ENCODE results near the gene C16orf74. TPM values are rescaled to one million over a fixed set of nuclear protein-coding genes. Genes with fewer than 3 reads are reported as not detected.

The C16orf74 gene
- total RNA-seq, 4 donors from 2014 or later, result 11.0 to 13.0 (median 11.4) TPM

DNA sequence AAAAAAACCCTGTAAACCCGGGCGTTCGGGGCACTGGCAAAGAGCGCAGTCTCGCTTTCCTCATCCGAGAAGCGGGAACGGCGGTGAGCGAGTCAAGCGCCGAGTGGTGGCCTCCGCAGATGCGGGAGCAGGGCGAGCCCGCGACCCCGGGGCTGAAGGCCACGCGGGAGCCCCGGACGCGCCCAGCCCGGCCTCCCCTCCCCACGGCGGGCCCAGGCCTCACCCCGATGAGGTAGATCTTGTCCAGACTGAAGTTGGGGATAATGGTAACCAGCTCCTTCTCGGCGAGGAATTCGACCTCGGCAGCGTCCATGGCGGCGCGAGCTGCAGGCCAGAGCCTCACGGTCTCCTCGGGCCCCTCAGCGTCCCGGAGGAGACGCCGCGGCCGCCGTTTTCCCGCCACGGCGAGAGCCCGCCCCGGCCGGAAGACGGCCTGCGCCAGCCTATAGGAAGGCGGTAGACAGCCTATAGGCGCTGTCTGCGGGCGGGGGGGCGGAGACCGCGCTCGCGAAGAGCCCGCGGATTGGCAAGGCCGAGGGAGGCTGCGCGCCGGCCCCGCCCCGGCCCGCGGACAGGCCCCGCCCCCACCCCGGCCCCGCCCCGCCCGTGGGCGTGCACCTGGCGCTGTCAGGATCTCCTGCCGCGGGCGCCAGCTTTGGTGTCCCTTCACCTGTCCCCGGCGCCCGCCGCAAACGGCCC lies 62.2 kb downstream of the C16orf74 start, which contains the start of gene GINS2:
Gene GINS2 (minus strand): TSS at position 369 of the 699 bp plus-strand sequence. CDS start 56 bp downstream, at position 313.
- no peak for TF ChIP-seq POLR2AphosphoS5 (IDR thresholded peaks at IDR 0.05)
- TF ChIP-seq CTCF (IDR thresholded peaks at IDR 0.05), result no peak
- no peak for TF ChIP-seq EP300 (IDR thresholded peaks at IDR 0.05)
- Histone ChIP-seq H3K4me3 (peak within 1 kb of the TSS; percentile 75), H3K9me3 (no peaks in the 10 kb centered on the region), H3K27me3 (no peaks in the 10 kb centered on the region), H3K4me1 (peaks cover 22% of the 10 kb centered on the region), H3K36me3 (no peaks in the 10 kb centered on the region), H3K27ac (no peak within 1 kb of the TSS)
- WGBS, result 2% methylated on average over 37 of the region's 86 CpGs
- peak; percentile 88 to 90 for DNase-seq (ENCODE audit: low spot score in 2 of 2)

DNA sequence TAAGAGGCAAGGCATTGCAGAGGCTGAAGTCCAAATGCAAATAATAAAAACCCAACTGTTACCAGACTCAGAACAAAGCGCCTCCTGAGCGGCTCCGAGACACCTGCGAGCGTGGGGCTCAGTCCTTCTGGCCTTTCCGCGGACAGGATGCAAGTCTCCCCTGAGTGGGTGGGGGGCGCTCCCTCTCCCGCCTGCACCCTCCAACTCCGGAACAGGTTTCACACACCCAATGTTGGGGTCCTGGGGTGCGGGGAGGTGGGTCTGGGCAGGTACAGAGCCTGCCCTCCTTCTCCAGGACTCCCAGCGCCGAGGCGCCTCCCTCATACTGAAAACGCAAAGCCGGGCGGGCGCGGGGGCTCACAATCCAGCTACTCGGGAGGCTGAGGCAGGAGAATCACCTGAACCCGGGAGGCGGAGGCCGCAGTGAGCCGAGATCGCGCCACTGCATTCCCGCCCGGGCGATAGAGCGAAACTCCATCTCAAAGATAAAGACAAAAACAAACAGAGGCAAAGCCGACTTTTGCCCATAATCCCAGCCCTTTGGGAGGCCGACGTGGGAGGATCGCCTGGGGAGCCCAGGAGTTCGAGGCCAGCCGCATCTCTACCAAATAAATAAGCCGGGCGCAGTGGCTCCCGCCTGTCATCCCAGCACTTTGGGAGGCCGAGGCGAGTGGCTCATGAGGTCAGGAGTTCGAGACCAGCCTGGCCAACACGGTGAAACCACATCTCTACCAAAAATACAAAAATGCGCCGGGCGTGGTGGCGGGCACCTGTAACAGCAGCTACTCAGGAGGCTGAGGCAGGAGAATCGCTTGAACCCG lies 63.0 kb downstream of the C16orf74 start:
- Histone ChIP-seq H3K9me3 (no peaks in the 10 kb centered on the region), H3K27ac (no peak overlapping the region), H3K4me1 (peaks cover 22% of the 10 kb centered on the region), H3K36me3 (no peaks in the 10 kb centered on the region), H3K27me3 (no peaks in the 10 kb centered on the region), H3K4me3 (peak overlapping the region; percentile 75)
- TF ChIP-seq POLR2AphosphoS5 (IDR thresholded peaks at IDR 0.05) (no peak), POLR2A (IDR thresholded peaks at IDR 0.05) (no peak), EP300 (IDR thresholded peaks at IDR 0.05) (no peak), CTCF (IDR thresholded peaks at IDR 0.05) (no peak)
- no peak for DNase-seq (ENCODE audit: low spot score in 2 of 2)
- WGBS, result 78% methylated on average over 38 of the region's 49 CpGs

- H3K27ac ChIP-seq, result no peak overlapping the region
- no peaks in the 10 kb centered on the region for H3K27me3 ChIP-seq
- no peaks in the 10 kb centered on the region for H3K9me3 ChIP-seq
- WGBS, result 74% methylated on average over 15 of the region's 15 CpGs
- no peaks in the 10 kb centered on the region for H3K36me3 ChIP-seq
- TF ChIP-seq CTCF (IDR thresholded peaks at IDR 0.05), result no peak
- no peak for TF ChIP-seq POLR2AphosphoS5 (IDR thresholded peaks at IDR 0.05)
- no peak for TF ChIP-seq POLR2A (IDR thresholded peaks at IDR 0.05)
- no peak for TF ChIP-seq EP300 (IDR thresholded peaks at IDR 0.05)
- no peak overlapping the region for H3K4me3 ChIP-seq
- H3K4me1 ChIP-seq, result peaks cover 22% of the 10 kb centered on the region
- DNase-seq (ENCODE audit: low spot score in 2 of 2), result no peak
These were observed 63.8 kb downstream of the C16orf74 start for GRCh38 chr16:85686912-85687591.

- no peak for DNase-seq (ENCODE audit: low spot score in 2 of 2)
- Histone ChIP-seq H3K4me1 (peaks cover 21% of the 10 kb centered on the region), H3K36me3 (no peaks in the 10 kb centered on the region), H3K27ac (no peak overlapping the region), H3K27me3 (no peaks in the 10 kb centered on the region), H3K9me3 (no peaks in the 10 kb centered on the region), H3K4me3 (no peak overlapping the region)
- 90% methylated on average over 2 of the region's 2 CpGs for WGBS
- TF ChIP-seq EP300 (IDR thresholded peaks at IDR 0.05) (no peak), POLR2A (IDR thresholded peaks at IDR 0.05) (no peak), CTCF (IDR thresholded peaks at IDR 0.05) (no peak), POLR2AphosphoS5 (IDR thresholded peaks at IDR 0.05) (no peak)
These were observed 65.6 kb downstream of the C16orf74 start for GRCh38 chr16:85685251-85685650.

DNA sequence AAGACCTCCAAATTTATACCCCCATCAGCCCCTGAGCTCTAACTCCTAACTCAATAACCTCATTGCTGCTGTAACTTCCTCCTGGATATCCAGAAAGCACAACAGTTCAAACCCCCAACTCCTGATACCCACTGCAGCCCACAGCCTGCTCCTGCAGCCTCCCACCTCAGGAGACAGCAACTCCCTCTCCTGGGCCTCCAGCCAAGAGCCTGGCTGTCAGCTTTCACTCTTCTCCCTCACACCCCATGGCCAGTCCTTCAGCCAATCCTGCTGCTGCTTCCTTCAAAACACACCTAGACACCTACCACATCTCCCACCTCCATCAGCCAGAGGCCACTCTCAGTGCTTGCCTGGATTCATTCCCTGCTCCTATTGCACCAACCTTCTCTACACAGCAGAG lies 67.5 kb downstream of the C16orf74 start:
- H3K27ac ChIP-seq, result no peak overlapping the region
- TF ChIP-seq POLR2A (IDR thresholded peaks at IDR 0.05), result no peak
- no peaks in the 10 kb centered on the region for H3K27me3 ChIP-seq
- no peaks in the 10 kb centered on the region for H3K9me3 ChIP-seq
- DNase-seq (ENCODE audit: low spot score in 2 of 2), result no peak
- peaks cover 5% of the 10 kb centered on the region for H3K36me3 ChIP-seq
- no peak overlapping the region for H3K4me3 ChIP-seq
- H3K4me1 ChIP-seq, result peaks cover 9% of the 10 kb centered on the region
